Keratinocyte (primary cell): ENCODE results near the gene ICAM2. TPM values are rescaled to one million over a fixed set of nuclear protein-coding genes. Genes with fewer than 3 reads are reported as not detected.

Experiments
- DNase-seq: peaks from one replicate; pipeline ENCODE4 v3.0.0-alpha.2; 2011; ENCODE audit warnings: low read depth, missing footprints, low spot score
- FAIRE-seq: peaks from 2 replicates; lab custom pipeline; 2011; peaks lifted over from hg19 to GRCh38; lab: Jason Lieb, UNC
- H2AFZ ChIP-seq: 2 replicates; pipeline ENCODE4 v1.6.0; 2012; ENCODE audit warnings: low read length, control low read depth, inconsistent platforms; ENCODE audit not compliant: control insufficient read depth
- H3K27ac ChIP-seq: 2 replicates; pipeline ENCODE4 v1.5.1; 2011; ENCODE audit warnings: low read length; ENCODE audit not compliant: control insufficient read depth, insufficient read depth
- H3K27me3 ChIP-seq: 3 replicates; pipeline ENCODE4 v1.6.0; 2011; ENCODE audit warnings: low read length; ENCODE audit not compliant: control insufficient read depth, insufficient read depth; ENCODE audit errors: extremely low read depth
- H3K36me3 ChIP-seq, 2 experiments: 2 replicates in 1 of 2; 3 replicates in 1 of 2; pipeline ENCODE4 v1.5.1; 2011; ENCODE audit warnings: low read length in 2 of 2, mild to moderate bottlenecking in 1 of 2; ENCODE audit not compliant: control insufficient read depth in 2 of 2, insufficient read depth in 2 of 2; ENCODE audit errors: extremely low read depth in 1 of 2
- H3K4me1 ChIP-seq: 3 replicates; pipeline ENCODE4 v1.5.1; 2011; ENCODE audit warnings: low read length; ENCODE audit not compliant: control insufficient read depth, insufficient read depth; ENCODE audit errors: extremely low read depth
- H3K4me2 ChIP-seq: 3 replicates; pipeline ENCODE4 v1.6.0; 2011; ENCODE audit warnings: low read depth, low read length; ENCODE audit not compliant: control insufficient read depth, insufficient read depth; ENCODE audit errors: extremely low read depth
- H3K4me3 ChIP-seq, 3 experiments: fragments of 200-600 bp in 1 of 3; sonication (generic) in 1 of 3; 2 replicates in 2 of 3; 3 replicates in 1 of 3; pipeline ENCODE4 v1.5.1; 2011 to 2016; ENCODE audit warnings: low read length in 3 of 3, mild to moderate bottlenecking in 3 of 3, control low read depth in 2 of 3, inconsistent platforms in 1 of 3, low read depth in 1 of 3, mixed read lengths in 1 of 3, mixed run types in 1 of 3, moderate library complexity in 1 of 3; ENCODE audit not compliant: control insufficient read depth in 2 of 3, insufficient read depth in 2 of 3; ENCODE audit errors: extremely low read depth in 1 of 3
- H3K79me2 ChIP-seq: 2 replicates; pipeline ENCODE4 v1.6.0; 2012; ENCODE audit warnings: low read length; ENCODE audit not compliant: control insufficient read depth, insufficient read depth
- H3K9ac ChIP-seq: 3 replicates; pipeline ENCODE4 v1.6.0; 2011; ENCODE audit warnings: low read length; ENCODE audit not compliant: control insufficient read depth, insufficient read depth; ENCODE audit errors: extremely low read depth
- H3K9me1 ChIP-seq: 3 replicates; pipeline ENCODE4 v1.6.0; 2011; ENCODE audit warnings: low read length; ENCODE audit not compliant: control insufficient read depth, insufficient read depth; ENCODE audit errors: extremely low read depth
- H3K9me3 ChIP-seq: 2 replicates; pipeline ENCODE4 v1.5.1; 2012; ENCODE audit warnings: low read depth, low read length; ENCODE audit not compliant: control insufficient read depth
- H4K20me1 ChIP-seq: 3 replicates; pipeline ENCODE4 v1.6.0; 2011; ENCODE audit warnings: low read length; ENCODE audit not compliant: control insufficient read depth, insufficient read depth; ENCODE audit errors: extremely low read depth
- EZH2 ChIP-seq: IDR thresholded peaks from one replicate; pipeline ENCODE4 v1.6.1; 2012; ENCODE audit warnings: inconsistent platforms, mild to moderate bottlenecking, low read length, moderate library complexity
- dilution Hi-C: fragments of 300-500 bp; cut with MboI; formaldehyde crosslinking; loops from one replicate; pipeline ENCODE4 v1.7.0; 2020; ENCODE audit warnings: low sequenced_read_pairs; ENCODE audit not compliant: extremely low pct_ligation_motif_present
- polyA plus RNA-seq, 5 experiments: library from polyadenylated mRNA; depleted of rRNA in 3 of 5; stranded (reverse) in 3 of 5; stranded (forward) in 1 of 5; unstranded in 1 of 5; fragments of >200 nt; gene quantifications; 1 replicate in 1 of 5; 2 replicates in 3 of 5; 3 replicates in 1 of 5; pipeline versions ENCODE4 v1.2.1 to v1.2.3, GENCODE V29; 2011 to 2012; ENCODE audit warnings: missing spikeins in 2 of 5, low read depth in 1 of 5, low replicate concordance in 1 of 5
- TF ChIP-seq, protein P1 (sequence below), 3 experiments: IDR thresholded peaks in 1 of 3; conservative IDR thresholded peaks in 1 of 3; optimal IDR thresholded peaks in 1 of 3; 2 replicates in 2 of 3; 3 replicates in 1 of 3; pipeline versions ENCODE3 to v1.5.1; 2011; ENCODE audit warnings: low read length in 3 of 3, mild to moderate bottlenecking in 3 of 3, moderate library complexity in 2 of 3, control low read depth in 1 of 3, inconsistent platforms in 1 of 3; ENCODE audit not compliant: insufficient read depth in 2 of 3; ENCODE audit errors: extremely low read depth in 1 of 3

ICAM2 gene
- polyA plus RNA-seq, 1 donor (not counting 4 experiments of a cell fraction or from before 2014, with no cell fraction given) = 0.09 TPM

DNA sequence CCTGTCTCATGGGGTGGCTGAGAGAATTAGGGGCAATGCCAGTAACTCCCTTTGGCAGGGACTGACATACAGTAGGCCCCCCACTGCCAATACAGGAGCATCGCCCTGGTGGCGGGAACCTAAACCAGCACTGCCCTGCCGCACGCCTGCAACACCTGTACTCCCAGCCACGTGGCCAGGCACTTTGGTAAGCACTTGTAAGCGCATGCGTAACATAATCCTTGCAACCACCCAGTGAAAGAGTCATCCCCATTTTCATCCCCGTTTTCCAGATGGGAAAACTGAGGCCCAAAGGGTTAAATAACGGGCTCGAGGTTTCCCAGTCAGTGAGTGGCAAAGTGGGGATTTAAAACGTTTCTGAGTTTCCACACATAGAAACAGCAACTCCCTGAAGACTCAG, 65.2 kb downstream of the ICAM2 start:
- Histone ChIP-seq H2AFZ (no peak overlapping the region), H4K20me1 (no peaks in the 10 kb centered on the region), H3K4me1 (no peaks in the 10 kb centered on the region), H3K4me3 (no peak overlapping the region), H3K27ac (no peak overlapping the region), H3K36me3 (no peaks in the 10 kb centered on the region), H3K27me3 (peaks cover 29% of the 10 kb centered on the region), H3K9ac (no peak overlapping the region), H3K4me2 (no peak overlapping the region), H3K79me2 (no peaks in the 10 kb centered on the region), H3K9me3 (no peaks in the 10 kb centered on the region), H3K9me1 (no peaks in the 10 kb centered on the region)
- TF ChIP-seq, protein P1, sequence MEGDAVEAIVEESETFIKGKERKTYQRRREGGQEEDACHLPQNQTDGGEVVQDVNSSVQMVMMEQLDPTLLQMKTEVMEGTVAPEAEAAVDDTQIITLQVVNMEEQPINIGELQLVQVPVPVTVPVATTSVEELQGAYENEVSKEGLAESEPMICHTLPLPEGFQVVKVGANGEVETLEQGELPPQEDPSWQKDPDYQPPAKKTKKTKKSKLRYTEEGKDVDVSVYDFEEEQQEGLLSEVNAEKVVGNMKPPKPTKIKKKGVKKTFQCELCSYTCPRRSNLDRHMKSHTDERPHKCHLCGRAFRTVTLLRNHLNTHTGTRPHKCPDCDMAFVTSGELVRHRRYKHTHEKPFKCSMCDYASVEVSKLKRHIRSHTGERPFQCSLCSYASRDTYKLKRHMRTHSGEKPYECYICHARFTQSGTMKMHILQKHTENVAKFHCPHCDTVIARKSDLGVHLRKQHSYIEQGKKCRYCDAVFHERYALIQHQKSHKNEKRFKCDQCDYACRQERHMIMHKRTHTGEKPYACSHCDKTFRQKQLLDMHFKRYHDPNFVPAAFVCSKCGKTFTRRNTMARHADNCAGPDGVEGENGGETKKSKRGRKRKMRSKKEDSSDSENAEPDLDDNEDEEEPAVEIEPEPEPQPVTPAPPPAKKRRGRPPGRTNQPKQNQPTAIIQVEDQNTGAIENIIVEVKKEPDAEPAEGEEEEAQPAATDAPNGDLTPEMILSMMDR (optimal IDR thresholded peaks at IDR 0.05 in 1 of 3, IDR thresholded peaks at IDR 0.05 in 1 of 3, conservative IDR thresholded peaks at IDR 0.05 in 1 of 3; ENCODE audit: extremely low read depth in 1 of 3, insufficient read depth in 2 of 3, low read length in 3 of 3) = no peak
- TF ChIP-seq EZH2 = no peak
- FAIRE-seq (no peak), DNase-seq (no peak)
- dilution Hi-C loops = no loop called here

DNA sequence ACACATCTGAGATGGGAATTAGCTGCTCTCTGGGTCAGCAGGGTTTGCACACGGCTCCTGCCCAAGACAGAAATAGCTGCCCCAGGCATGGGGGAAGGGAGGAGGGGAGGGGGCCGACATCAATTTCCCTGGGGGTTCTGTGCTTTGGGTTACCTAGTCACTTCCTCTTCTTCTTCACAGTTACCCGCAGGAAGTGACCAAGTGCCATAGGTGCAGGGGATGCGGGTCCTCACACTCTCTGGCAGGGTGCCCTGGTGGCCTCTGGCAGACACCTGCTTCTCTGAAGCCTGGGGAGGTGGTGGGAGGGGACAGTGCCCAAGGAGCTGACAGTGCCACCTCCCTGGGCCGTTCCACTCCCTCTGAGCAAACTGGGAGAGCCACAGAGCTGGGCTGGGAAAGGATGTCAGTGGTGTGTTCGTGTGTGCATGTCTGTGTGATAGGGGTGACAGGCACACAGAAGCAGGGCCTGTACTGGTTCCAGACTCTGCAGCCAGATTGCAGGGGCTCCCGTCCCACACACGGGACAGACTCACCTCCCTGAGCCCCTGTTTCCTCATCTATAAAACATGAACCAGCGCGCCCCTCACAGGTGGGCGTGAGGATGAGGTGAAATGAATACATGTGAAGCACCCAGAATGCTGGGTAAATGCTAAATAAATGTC, 65.9 kb downstream of the ICAM2 start:
- DNase-seq (no peak), FAIRE-seq (no peak)
- H3K4me1 ChIP-seq = no peaks in the 10 kb centered on the region
- dilution Hi-C loops = no loop called here
- H2AFZ ChIP-seq = no peak overlapping the region
- H3K79me2 ChIP-seq = no peaks in the 10 kb centered on the region
- H3K36me3 ChIP-seq = no peaks in the 10 kb centered on the region
- no peaks in the 10 kb centered on the region for H3K9me3 ChIP-seq
- H3K4me3 ChIP-seq = no peak overlapping the region
- H4K20me1 ChIP-seq = no peaks in the 10 kb centered on the region
- H3K9me1 ChIP-seq = no peaks in the 10 kb centered on the region
- TF ChIP-seq, protein P1 (optimal IDR thresholded peaks at IDR 0.05 in 1 of 3, IDR thresholded peaks at IDR 0.05 in 1 of 3, conservative IDR thresholded peaks at IDR 0.05 in 1 of 3; ENCODE audit: extremely low read depth in 1 of 3, insufficient read depth in 2 of 3, low read length in 3 of 3) = no peak
- TF ChIP-seq EZH2 = no peak
- no peak overlapping the region for H3K4me2 ChIP-seq
- H3K27ac ChIP-seq = no peak overlapping the region
- H3K27me3 ChIP-seq = peaks cover 24% of the 10 kb centered on the region
- no peak overlapping the region for H3K9ac ChIP-seq

Other genes with a start within 250 kb of the ICAM2 start
- 56.5 to 86.4 TPM (median 73.6 TPM) in 3 replicates for gene CCDC47, start 247.0 kb downstream of the ICAM2 start, polyA plus RNA-seq
- gene DDX42, start 246.5 kb downstream of the ICAM2 start, polyA plus RNA-seq = 74.8 to 116 TPM (median 86.2 TPM) in 3 replicates
- 111 to 208 TPM (median 141 TPM) in 3 replicates for gene PSMC5, start 193.2 kb downstream of the ICAM2 start, polyA plus RNA-seq
- gene FTSJ3, start 193.0 kb downstream of the ICAM2 start, polyA plus RNA-seq = 35.4 to 48.5 TPM (median 43.7 TPM) in 3 replicates
- gene SMARCD2, start 177.9 kb downstream of the ICAM2 start, polyA plus RNA-seq = 80.3 to 99.8 TPM (median 86.3 TPM) in 3 replicates
- not detected in 3 replicates for gene CSH2, start 147.0 kb downstream of the ICAM2 start, polyA plus RNA-seq
- gene GH2, start 138.7 kb downstream of the ICAM2 start, polyA plus RNA-seq = not detected in 3 replicates
- gene CSH1, start 124.1 kb downstream of the ICAM2 start, polyA plus RNA-seq = not detected in 3 replicates
- not detected in 3 replicates for gene CSHL1, start 109.4 kb downstream of the ICAM2 start, polyA plus RNA-seq
- not detected in 3 replicates for gene GH1, start 101.8 kb downstream of the ICAM2 start, polyA plus RNA-seq
- 0.07 to 0.24 TPM (median 0.08 TPM) in 3 replicates for gene CD79B, start 88.3 kb downstream of the ICAM2 start, polyA plus RNA-seq
- gene SCN4A, start 47.7 kb downstream of the ICAM2 start, polyA plus RNA-seq = not detected in 3 replicates
- gene PRR29, start 22.3 kb downstream of the ICAM2 start, polyA plus RNA-seq = 0.01 TPM in 1 of 3 replicates, not detected in the others
- 5.4 to 7.1 TPM (median 7.1 TPM) in 3 replicates for gene ERN1, start 109.5 kb upstream of the ICAM2 start, polyA plus RNA-seq
- gene TEX2, start 242.6 kb upstream of the ICAM2 start, polyA plus RNA-seq = 44.4 to 49.6 TPM (median 47.9 TPM) in 3 replicates